ENCODE results near the gene SP7.

DNA sequence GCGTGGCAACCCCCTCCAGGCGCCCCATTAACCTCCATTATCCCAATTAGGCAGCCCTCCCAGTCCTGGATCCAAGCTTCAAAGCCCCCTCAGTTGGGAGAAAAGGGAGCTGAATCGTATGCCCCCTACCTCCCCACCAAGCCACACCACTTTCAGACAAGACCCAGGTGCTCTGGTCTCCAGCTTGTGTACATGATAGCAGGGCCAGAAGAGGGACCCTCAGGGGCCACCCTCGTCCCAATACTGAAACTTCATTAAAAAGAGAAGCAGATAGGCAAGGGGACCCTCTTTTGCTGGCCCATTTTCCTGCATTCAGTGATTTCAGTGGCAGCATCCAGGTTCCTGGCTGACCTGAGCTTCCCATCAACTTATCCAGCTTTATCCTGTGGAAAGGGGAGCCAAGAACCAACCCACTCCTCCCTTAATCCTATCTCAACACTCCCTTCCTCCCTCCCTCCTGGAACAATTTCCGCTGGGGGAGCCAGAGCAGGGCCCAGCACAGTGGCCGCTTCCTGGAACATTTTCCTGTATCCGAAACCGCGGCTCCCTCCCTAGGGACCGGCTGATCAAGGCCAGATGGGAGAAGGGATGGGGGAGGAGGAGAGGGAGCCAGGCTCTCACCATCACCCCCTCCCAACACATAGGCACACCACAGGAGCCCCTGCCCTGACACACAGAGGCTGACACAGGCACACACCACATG is 9.5 kb upstream of the SP7 start:
- TF ChIP-seq, protein P1, sequence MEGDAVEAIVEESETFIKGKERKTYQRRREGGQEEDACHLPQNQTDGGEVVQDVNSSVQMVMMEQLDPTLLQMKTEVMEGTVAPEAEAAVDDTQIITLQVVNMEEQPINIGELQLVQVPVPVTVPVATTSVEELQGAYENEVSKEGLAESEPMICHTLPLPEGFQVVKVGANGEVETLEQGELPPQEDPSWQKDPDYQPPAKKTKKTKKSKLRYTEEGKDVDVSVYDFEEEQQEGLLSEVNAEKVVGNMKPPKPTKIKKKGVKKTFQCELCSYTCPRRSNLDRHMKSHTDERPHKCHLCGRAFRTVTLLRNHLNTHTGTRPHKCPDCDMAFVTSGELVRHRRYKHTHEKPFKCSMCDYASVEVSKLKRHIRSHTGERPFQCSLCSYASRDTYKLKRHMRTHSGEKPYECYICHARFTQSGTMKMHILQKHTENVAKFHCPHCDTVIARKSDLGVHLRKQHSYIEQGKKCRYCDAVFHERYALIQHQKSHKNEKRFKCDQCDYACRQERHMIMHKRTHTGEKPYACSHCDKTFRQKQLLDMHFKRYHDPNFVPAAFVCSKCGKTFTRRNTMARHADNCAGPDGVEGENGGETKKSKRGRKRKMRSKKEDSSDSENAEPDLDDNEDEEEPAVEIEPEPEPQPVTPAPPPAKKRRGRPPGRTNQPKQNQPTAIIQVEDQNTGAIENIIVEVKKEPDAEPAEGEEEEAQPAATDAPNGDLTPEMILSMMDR (IDR thresholded peaks at IDR 0.05), result peak in 1 of 4 experiments; percentile 3
- no peak for TF ChIP-seq POLR2A (IDR thresholded peaks at IDR 0.05)

All from uterus (tissue), 2 donors.